ENCODE results near the gene HLX. TPM values are rescaled to one million over a fixed set of nuclear protein-coding genes. Genes with fewer than 3 reads are reported as not detected.
A peak's percentile ranks its signal among the peaks of the same experiment; 100 is the strongest.

Gene HLX
- total and polyA plus RNA-seq, 7 donors = 0.92 to 53.5 (median 28.2) TPM

- TF ChIP-seq POLR2AphosphoS5 (IDR thresholded peaks at IDR 0.05) (no peak), EP300 (IDR thresholded peaks at IDR 0.05) (no peak), CTCF (IDR thresholded peaks at IDR 0.05) (no peak), POLR2A (IDR thresholded peaks at IDR 0.05) (no peak)
- H3K4me1 ChIP-seq = peaks cover 0 to 67% (median 54%) of the 10 kb centered on the region in 4 donors
- WGBS, 2 donors = 37 to 38% methylated on average over 26 of the region's 26 CpGs
- no peak for DNase-seq
- H3K36me3 ChIP-seq = peaks cover 0 to 5% (median 0%) of the 10 kb centered on the region in 4 donors
- H3K27ac ChIP-seq = peak overlapping the region; percentile 67 to 100 (median 97)
- intact Hi-C loops (cut with DNase I) = loop anchor here (2.0 to 5.0 kb wide), 2 partner anchors 830 to 865 kb away; partner anchors contain the start of gene DUSP10
- H3K27me3 ChIP-seq = no peaks in the 10 kb centered on the region
- H3K4me3 ChIP-seq = peak overlapping the region; percentile 33 to 97 (median 90)
- no peaks in the 10 kb centered on the region for H3K9me3 ChIP-seq
Observed at GRCh38 chr1:220877377-220878095, 1.7 kb upstream of the HLX start.

GRCh38 chr1:220878191-220879075 is 810 bp upstream of the HLX start:
- Histone ChIP-seq H3K9me3 (no peaks in the 10 kb centered on the region), H3K36me3 (peaks cover 0 to 5% (median 2%) of the 10 kb centered on the region in 4 donors), H3K27me3 (no peaks in the 10 kb centered on the region), H3K4me1 (peaks cover 0 to 69% (median 57%) of the 10 kb centered on the region in 4 donors), H3K27ac (peak overlapping the region; percentile 95 to 100 (median 98)), H3K4me3 (peak overlapping the region; percentile 84 to 97 (median 95))
- no peak for TF ChIP-seq CTCF (IDR thresholded peaks at IDR 0.05)
- no peak for TF ChIP-seq POLR2A (IDR thresholded peaks at IDR 0.05)
- TF ChIP-seq POLR2AphosphoS5 (IDR thresholded peaks at IDR 0.05) = peak in 3 of 4 donors; percentile 20 to 69 (median 52)
- intact Hi-C loops (cut with DNase I) = loop anchor here (2.0 to 5.0 kb wide), 2 partner anchors 829 to 864 kb away; partner anchors contain the start of gene DUSP10
- peak; percentile 86 for DNase-seq
- 5 to 7% methylated on average over 42 of the region's 42 CpGs for WGBS, 2 donors

- H3K36me3 ChIP-seq = peaks cover 6 to 16% (median 9%) of the 10 kb centered on the region in 4 donors
- H3K4me1 ChIP-seq = peaks cover 0 to 70% (median 57%) of the 10 kb centered on the region in 4 donors
- H3K27me3 ChIP-seq = no peaks in the 10 kb centered on the region
- no peaks in the 10 kb centered on the region for H3K9me3 ChIP-seq
- DNase-seq = no peak
- 1% methylated on average over 94 of the region's 94 CpGs for WGBS, 2 donors
- intact Hi-C loops (cut with DNase I) = loop anchor here (2.0 to 10.0 kb wide), 5 partner anchors 828 to 1588 kb away; partner anchors contain the start of gene DUSP10
- peak overlapping the region; percentile 95 to 100 (median 98) for H3K27ac ChIP-seq
- no peak for TF ChIP-seq CTCF (IDR thresholded peaks at IDR 0.05)
- peak in 1 of 4 donors; percentile 7 for TF ChIP-seq EP300 (IDR thresholded peaks at IDR 0.05)
- no peak for TF ChIP-seq POLR2A (IDR thresholded peaks at IDR 0.05)
- TF ChIP-seq POLR2AphosphoS5 (IDR thresholded peaks at IDR 0.05) = peak in 1 of 4 donors; percentile 7
- peak overlapping the region; percentile 84 to 97 (median 95) for H3K4me3 ChIP-seq
Observed at GRCh38 chr1:220879509-220880361, 492 bp downstream of the HLX start.

- Histone ChIP-seq H3K27me3 (no peaks in the 10 kb centered on the region), H3K4me3 (peak overlapping the region; percentile 84 to 97 (median 95)), H3K36me3 (peaks cover 10 to 22% (median 13%) of the 10 kb centered on the region in 4 donors), H3K4me1 (peaks cover 0 to 70% (median 57%) of the 10 kb centered on the region in 4 donors), H3K27ac (peak overlapping the region; percentile 95 to 100 (median 98)), H3K9me3 (no peaks in the 10 kb centered on the region)
- 11 to 14% methylated on average over 8 of the region's 8 CpGs for WGBS, 2 donors
- no peak for TF ChIP-seq POLR2A (IDR thresholded peaks at IDR 0.05)
- no peak for TF ChIP-seq EP300 (IDR thresholded peaks at IDR 0.05)
- TF ChIP-seq CTCF (IDR thresholded peaks at IDR 0.05) = no peak
- no peak for TF ChIP-seq POLR2AphosphoS5 (IDR thresholded peaks at IDR 0.05)
- no peak for DNase-seq
- intact Hi-C loops (cut with DNase I) = loop anchor here (5.0 to 10.0 kb wide), 3 partner anchors 837 to 1587 kb away; no protein-coding TSS in a partner anchor
Observed at GRCh38 chr1:220880362-220880670, 1.1 kb downstream of the HLX start.

Data from sigmoid colon (tissue), 7 donors.